Measurements from ENCODE around the gene ACLY.
A peak's percentile ranks its signal among the peaks of the same experiment; 100 is the strongest.
"Not testable (repeated sequence)": the region's sequence is repeated elsewhere in the genome, so short reads cannot be mapped to it uniquely, and the experiment has no call there.

Gene ACLY

DNA sequence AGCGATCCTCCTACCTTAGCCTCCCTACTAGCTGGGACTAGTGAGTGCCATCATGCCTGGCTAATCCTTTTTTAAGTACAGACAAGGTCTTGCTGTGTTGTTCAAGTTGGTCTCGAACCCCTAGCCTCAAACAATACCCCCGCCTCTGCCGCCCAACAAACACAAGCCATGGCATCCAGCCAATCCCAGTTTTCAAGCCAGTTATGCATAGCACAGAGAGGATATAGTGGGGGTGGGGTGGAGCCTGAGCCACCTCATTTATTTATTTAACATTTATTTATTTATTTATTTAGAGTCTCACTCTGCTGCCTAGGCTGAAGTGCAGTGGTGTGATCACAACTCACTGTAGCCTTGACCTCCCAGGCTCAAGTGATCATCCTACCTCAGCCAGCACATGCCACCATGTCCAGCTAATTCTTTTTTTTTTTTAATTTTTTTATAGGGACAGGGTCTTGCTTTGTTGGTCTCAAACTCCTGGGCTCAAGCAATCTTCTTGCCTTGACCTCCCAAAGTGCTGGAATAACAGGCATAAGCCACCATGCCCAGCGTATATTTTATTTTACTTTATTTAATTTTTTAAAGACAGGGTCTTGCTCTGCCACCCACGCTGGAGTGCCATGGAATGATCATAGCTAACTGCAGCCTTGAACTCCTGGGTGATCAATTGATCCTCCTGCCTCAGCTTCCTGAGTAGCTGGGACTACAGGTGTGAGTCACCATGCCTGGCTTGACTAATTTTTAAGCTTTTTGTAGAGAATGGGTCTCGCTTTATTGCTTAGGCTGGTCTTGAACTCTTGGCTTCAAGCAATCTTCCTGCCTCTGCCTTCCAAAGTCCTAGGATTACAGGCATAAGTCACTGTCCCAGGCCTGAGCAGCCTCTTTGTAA, 27.4 kb downstream of the ACLY start:
- DNase-seq (ENCODE audit: low read depth) = no peak
- no peak overlapping the region for H3K4me3 ChIP-seq (ENCODE audit: low read length)
- TF ChIP-seq, protein P1, sequence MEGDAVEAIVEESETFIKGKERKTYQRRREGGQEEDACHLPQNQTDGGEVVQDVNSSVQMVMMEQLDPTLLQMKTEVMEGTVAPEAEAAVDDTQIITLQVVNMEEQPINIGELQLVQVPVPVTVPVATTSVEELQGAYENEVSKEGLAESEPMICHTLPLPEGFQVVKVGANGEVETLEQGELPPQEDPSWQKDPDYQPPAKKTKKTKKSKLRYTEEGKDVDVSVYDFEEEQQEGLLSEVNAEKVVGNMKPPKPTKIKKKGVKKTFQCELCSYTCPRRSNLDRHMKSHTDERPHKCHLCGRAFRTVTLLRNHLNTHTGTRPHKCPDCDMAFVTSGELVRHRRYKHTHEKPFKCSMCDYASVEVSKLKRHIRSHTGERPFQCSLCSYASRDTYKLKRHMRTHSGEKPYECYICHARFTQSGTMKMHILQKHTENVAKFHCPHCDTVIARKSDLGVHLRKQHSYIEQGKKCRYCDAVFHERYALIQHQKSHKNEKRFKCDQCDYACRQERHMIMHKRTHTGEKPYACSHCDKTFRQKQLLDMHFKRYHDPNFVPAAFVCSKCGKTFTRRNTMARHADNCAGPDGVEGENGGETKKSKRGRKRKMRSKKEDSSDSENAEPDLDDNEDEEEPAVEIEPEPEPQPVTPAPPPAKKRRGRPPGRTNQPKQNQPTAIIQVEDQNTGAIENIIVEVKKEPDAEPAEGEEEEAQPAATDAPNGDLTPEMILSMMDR (IDR thresholded peaks at IDR 0.05; ENCODE audit: insufficient read depth, low read depth, low read length, missing control alignments) = no peak

DNA sequence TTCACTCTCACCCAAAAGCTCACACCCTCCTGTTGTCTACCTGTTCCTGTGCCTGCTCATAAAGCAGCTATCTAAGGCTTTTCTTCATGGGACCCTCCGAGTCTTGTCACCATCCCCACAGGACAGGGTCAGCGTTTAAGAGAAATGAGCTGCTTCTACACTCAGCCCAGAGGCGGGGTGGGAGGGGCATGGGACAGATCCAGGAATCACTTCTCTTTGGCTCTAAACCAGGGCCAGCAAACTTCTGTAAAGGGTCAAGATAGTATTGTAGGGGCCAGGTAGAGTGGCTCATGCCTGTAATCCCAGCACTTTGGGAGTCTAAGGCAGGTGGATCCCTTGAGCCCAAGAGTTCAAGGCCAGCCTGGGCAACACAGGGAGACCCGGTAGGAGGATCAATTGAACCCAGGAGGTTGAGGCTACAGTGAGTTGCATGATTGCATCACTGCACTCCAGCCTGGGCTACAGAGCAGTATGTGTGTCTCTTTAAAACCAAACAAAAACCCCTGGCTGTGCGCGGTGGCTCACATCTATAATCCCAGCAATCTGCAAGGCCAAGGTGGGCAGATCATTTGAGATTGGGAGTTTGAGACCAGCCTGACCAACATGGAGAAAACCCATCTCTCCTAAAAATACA, 30.3 kb downstream of the ACLY start:
- TF ChIP-seq, protein P1 (IDR thresholded peaks at IDR 0.05; ENCODE audit: insufficient read depth, low read depth, low read length, missing control alignments) = no peak
- no peak for DNase-seq (ENCODE audit: low read depth)
- H3K4me3 ChIP-seq (ENCODE audit: low read length) = no peak overlapping the region

DNA sequence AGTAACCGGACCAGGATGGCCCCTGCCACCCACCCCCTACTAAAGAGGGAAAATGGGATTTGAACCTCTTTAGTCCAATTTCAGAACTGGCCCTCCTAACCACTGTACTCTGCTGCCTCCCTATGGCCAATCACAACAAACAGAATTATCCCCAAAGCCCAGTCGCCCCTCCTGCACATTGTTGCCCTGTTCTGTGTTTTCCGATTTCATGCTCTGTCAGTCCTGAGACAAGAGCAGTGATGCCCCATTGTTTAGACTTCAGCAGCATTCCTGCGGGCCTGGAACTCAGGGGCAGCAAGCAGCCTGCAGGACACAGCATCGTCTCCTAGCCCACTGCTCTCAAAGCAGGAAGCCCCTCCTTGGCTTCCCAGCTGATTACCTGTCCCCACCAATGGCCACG, 33.0 kb downstream of the ACLY start:
- DNase-seq (ENCODE audit: low read depth) = no peak
- TF ChIP-seq, protein P1 (IDR thresholded peaks at IDR 0.05; ENCODE audit: insufficient read depth, low read depth, low read length, missing control alignments) = peak; percentile 40
- H3K4me3 ChIP-seq (ENCODE audit: low read length) = no peak overlapping the region

DNA sequence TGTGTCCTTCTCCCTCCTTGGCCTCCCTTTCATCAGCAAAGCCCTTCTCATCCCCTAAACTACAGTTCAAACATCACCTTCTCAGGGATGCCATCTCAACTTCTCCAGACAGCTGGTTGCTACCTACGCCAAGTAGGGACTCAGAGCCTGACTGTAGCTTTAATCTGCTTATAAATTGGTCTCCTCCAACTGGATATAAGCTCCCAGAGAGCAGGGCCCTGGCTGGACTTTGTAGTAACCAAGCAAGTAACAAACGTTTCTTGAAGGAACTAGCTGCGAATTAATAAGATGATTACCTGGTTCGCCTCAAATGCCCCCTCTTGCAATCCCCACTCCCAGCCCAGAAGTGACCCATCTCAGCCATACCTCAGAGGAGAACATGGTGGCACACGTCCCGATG, 36.0 kb downstream of the ACLY start:
- DNase-seq (ENCODE audit: low read depth) = no peak
- TF ChIP-seq, protein P1 (IDR thresholded peaks at IDR 0.05; ENCODE audit: insufficient read depth, low read depth, low read length, missing control alignments) = no peak
- no peak overlapping the region for H3K4me3 ChIP-seq (ENCODE audit: low read length)

DNA sequence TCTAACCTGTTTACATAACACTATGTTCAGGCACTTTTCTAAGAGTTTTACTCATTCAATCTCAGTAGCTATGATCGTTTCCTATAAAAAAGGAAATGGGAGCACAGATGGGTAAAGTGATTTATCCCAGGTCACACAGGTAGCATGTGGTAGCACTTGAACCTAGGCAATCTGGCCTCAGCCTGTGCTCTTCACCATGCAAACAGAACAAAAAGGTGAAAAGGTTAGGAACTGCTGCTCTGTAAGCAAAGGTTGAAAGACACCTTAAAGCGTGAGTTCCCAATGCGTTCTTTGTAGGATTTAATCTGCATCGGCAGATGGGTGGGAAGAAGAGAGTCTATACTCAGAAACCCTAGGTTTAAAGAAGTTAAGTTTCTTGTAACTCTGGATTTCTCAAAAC, 38.6 kb downstream of the ACLY start:
- H3K4me3 ChIP-seq (ENCODE audit: low read length) = no peak overlapping the region
- TF ChIP-seq, protein P1 (IDR thresholded peaks at IDR 0.05; ENCODE audit: insufficient read depth, low read depth, low read length, missing control alignments) = no peak
- no peak for DNase-seq (ENCODE audit: low read depth)

DNA sequence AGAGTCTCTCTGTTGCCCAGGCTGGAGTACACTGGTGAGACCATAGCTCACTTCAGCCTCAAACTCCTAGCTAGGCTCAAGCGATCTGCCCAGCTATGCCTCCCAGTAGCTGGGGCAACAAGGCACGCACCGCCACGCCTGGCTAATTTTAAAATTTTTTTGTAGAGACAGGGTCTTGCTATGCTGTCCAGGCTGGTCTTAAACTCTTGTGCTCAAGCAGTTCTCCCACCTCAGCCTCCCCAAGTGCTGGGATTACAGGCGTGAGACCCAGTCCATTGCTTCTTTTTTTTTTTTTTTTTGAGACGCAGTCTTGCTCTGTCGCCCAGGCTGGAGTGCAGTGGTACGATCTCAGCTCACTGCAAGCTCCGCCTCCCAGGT, 44.5 kb downstream of the ACLY start:
- H3K4me3 ChIP-seq (ENCODE audit: low read length); DNase-seq (ENCODE audit: low read depth): not testable (repeated sequence)

DNA sequence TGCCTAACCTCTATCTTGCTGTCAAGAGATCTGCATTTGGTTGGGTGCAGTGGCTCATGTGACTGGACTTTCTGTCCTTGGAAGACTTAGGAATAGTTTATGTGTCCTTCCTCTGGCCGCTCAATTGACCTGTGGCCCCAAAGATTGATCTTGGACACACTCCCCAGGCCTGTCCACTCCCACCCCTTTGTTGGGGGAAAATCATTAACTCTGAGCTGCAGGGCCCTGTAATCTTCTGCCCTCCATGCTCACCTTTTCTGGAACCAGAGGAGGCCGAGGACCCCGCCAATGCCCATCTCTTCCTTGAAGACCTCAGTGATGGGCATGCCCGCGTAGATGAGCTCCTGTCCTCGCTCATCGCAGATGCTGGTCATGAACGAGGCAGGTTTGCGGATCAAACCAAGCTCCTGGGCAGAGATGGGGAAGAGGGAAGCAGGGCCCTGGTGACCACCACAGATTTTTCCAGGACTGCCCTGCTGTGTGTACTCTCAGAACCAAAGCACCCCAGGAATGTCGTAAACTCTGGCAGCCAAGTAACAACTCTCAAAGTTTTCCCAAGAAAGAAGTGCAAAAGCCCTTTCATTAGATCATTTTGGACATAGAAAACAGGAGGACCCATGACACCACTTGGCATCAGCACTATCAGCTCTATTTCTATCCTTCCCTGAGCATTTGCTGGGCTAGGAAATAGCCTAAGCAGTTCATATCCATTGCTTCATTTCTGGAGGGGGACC, 45.0 kb downstream of the ACLY start:
- TF ChIP-seq, protein P1 (IDR thresholded peaks at IDR 0.05; ENCODE audit: insufficient read depth, low read depth, low read length, missing control alignments) = no peak
- no peak for DNase-seq (ENCODE audit: low read depth)

More for the DNA sequence above, 45.0 kb downstream of the ACLY start:
- H3K4me3 ChIP-seq (ENCODE audit: low read length) = no peak overlapping the region

Data from epithelial cell of esophagus (primary cell).